ENCODE results near the gene WRAP73. TPM values are rescaled to one million over a fixed set of nuclear protein-coding genes. Genes with fewer than 3 reads are reported as not detected.

WRAP73 gene
- total RNA-seq, 1 experiment from 2014 or later, result 25.3 TPM

DNA sequence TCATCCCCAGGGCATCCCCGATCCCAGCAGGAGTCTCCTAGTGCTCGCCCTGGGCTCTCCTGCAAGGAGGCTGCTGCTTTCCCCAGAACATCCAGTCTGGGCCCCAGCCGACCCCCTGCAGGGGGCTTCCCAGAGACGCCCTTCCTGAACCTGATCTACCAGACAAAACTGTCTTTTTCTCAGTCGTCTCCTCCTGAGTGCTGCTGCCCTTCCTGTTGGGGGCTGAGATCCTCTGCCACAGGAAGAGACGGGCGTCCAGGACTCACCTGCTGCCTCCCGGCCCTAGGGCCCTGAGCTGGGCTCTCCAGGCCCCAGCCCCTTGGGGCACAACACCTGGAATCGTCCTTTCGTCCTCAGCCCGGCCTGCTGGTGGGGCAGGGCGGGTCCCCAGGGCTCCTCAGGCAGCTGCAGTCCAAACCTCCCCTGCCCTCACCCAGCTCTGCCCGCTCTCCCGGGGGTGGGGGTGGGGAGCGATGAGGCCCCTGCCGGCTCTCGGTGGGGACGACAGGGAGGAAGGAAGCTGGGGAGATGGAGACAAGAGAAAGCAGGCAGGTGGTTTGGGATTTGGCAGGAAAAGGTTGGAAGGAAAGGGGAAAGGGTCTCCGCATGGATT is 39.3 kb upstream of the WRAP73 start:
- intact Hi-C loops (cut with micrococcal nuclease), result no loop called here
- CTCF ChIA-PET, result interaction anchor here (0.6 kb wide), 1 partner anchor 68 kb away, joined by 3 read pairs; no protein-coding TSS in a partner anchor
- BruUV-seq (replicated peaks), result no TSS peak
- no peak for DNase-seq (ENCODE audit: unreplicated experiment)
- Mint-ChIP-seq H3K4me1 (ENCODE audit: insufficient read depth, unreplicated experiment) (peaks cover 18% of the 10 kb centered on the region), H3K4me3 (ENCODE audit: unreplicated experiment) (no peak overlapping the region), H3K27ac (ENCODE audit: low read depth, unreplicated experiment) (no peak overlapping the region), H3K9me3 (ENCODE audit: unreplicated experiment) (no peaks in the 10 kb centered on the region), H3K27me3 (ENCODE audit: insufficient read depth, unreplicated experiment) (no peaks in the 10 kb centered on the region), H3K36me3 (ENCODE audit: insufficient read depth, unreplicated experiment) (peaks cover 7% of the 10 kb centered on the region)
- POLR2A ChIA-PET, result interaction anchor here (0.7 kb wide), 1 partner anchor 1276 kb away, joined by 3 read pairs; no protein-coding TSS in a partner anchor
- TF ChIP-seq, protein P1, sequence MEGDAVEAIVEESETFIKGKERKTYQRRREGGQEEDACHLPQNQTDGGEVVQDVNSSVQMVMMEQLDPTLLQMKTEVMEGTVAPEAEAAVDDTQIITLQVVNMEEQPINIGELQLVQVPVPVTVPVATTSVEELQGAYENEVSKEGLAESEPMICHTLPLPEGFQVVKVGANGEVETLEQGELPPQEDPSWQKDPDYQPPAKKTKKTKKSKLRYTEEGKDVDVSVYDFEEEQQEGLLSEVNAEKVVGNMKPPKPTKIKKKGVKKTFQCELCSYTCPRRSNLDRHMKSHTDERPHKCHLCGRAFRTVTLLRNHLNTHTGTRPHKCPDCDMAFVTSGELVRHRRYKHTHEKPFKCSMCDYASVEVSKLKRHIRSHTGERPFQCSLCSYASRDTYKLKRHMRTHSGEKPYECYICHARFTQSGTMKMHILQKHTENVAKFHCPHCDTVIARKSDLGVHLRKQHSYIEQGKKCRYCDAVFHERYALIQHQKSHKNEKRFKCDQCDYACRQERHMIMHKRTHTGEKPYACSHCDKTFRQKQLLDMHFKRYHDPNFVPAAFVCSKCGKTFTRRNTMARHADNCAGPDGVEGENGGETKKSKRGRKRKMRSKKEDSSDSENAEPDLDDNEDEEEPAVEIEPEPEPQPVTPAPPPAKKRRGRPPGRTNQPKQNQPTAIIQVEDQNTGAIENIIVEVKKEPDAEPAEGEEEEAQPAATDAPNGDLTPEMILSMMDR (IDR thresholded peaks at IDR 0.05; ENCODE audit: unreplicated experiment), result no peak

DNA sequence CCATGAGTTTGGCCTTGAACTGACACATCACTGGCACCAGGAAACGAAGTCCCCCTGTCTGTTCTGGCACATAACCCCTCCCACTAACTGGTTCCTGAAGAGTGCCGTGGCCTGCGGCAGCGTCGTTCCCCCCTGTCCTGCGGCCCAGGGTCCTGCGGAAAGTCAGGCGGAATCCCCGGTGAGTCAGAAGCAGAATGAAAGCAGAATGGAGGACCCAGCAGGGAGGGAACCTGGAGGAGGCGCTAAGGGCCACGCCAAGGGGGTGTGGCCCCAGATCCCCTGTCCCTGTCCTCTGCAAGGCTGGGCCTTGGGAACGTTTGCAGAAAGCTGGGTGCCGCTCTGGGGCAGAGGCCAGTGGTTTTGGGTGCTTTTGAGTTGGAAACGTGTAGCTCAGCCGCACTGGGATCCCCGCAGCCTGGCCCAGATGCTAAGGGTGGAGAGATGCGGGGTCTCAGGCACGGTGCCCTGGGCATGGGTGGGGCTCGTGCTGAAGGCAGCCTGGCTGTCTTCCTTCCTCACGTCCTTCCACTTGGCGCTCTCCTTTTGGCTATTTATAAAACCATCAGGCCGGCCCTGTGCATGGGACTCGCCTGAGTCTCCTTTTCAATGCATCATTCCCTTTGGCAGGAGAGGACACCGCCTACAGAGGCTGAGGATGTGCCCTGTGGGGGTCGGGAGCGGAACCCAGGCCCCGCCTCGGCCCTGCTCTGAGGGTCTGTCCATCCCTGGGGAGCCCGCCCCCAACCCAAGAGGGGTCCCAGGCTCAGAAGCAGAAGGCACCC is 38.6 kb upstream of the WRAP73 start:
- DNase-seq (ENCODE audit: unreplicated experiment), result no peak
- intact Hi-C loops (cut with micrococcal nuclease), result no loop called here
- Mint-ChIP-seq H3K4me3 (ENCODE audit: unreplicated experiment) (no peak overlapping the region), H3K9me3 (ENCODE audit: unreplicated experiment) (no peaks in the 10 kb centered on the region), H3K27me3 (ENCODE audit: insufficient read depth, unreplicated experiment) (no peaks in the 10 kb centered on the region), H3K4me1 (ENCODE audit: insufficient read depth, unreplicated experiment) (peaks cover 18% of the 10 kb centered on the region), H3K36me3 (ENCODE audit: insufficient read depth, unreplicated experiment) (peaks cover 7% of the 10 kb centered on the region), H3K27ac (ENCODE audit: low read depth, unreplicated experiment) (no peak overlapping the region)
- TF ChIP-seq, protein P1 (IDR thresholded peaks at IDR 0.05; ENCODE audit: unreplicated experiment), result no peak
- no TSS peak for BruUV-seq (replicated peaks)
- CTCF ChIA-PET, result interaction anchor here (0.6 kb wide), 1 partner anchor 68 kb away, joined by 3 read pairs; no protein-coding TSS in a partner anchor
- POLR2A ChIA-PET, result no interaction called here

DNA sequence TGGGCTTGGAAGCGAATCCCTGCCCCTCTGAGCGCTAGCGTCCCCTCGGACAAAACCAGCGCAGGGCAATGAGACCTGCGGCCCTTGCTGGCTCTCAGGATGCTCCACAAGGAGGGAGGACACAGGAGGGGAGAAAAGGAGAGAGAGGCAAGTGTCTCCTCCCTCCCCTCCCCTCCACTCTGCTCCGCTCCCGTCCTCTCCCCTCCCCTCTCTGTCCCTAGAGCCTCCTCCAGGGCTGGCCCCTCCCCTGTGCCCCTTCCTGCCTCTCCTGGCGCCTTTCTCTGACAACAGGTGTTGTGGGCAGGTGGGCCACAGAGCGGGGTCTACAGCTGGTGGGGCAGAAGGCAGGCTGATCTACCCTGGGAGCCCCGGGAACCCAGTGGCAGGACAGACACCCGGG is 37.6 kb upstream of the WRAP73 start:
- TF ChIP-seq, protein P1 (IDR thresholded peaks at IDR 0.05; ENCODE audit: unreplicated experiment), result no peak
- no peak for DNase-seq (ENCODE audit: unreplicated experiment)
- Mint-ChIP-seq H3K4me3 (ENCODE audit: unreplicated experiment) (no peak overlapping the region), H3K9me3 (ENCODE audit: unreplicated experiment) (no peaks in the 10 kb centered on the region), H3K27ac (ENCODE audit: low read depth, unreplicated experiment) (no peak overlapping the region), H3K36me3 (ENCODE audit: insufficient read depth, unreplicated experiment) (peaks cover 7% of the 10 kb centered on the region), H3K27me3 (ENCODE audit: insufficient read depth, unreplicated experiment) (no peaks in the 10 kb centered on the region), H3K4me1 (ENCODE audit: insufficient read depth, unreplicated experiment) (peaks cover 18% of the 10 kb centered on the region)
- BruUV-seq (replicated peaks), result no TSS peak
- CTCF ChIA-PET, result interaction anchor here (0.6 kb wide), 1 partner anchor 36 kb away, joined by 3 read pairs; no protein-coding TSS in a partner anchor
- intact Hi-C loops (cut with micrococcal nuclease), result no loop called here
- POLR2A ChIA-PET, result no interaction called here

DNA sequence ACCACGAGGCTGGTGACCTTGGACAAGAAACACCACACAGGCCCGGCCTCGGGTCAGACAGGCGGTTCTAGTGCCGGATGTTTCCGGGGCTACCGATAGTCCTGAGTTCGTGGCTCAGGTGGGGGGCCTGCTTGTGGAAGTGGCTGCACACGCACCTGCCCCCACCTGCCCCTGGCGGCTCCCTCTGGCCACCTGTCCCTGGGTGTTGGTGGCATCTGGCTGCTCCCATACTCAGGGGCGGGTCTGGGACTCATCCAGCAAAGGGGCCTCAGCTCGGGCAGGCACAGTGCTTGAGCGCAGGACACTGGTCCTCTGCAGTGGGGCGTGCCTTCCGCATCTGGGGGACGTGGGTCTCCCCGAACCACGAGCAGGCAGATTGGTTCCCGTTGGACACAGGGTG is 36.0 kb upstream of the WRAP73 start:
- intact Hi-C loops (cut with micrococcal nuclease), result no loop called here
- ChIA-PET CTCF (interaction anchor here (0.6 to 1.1 kb wide), 2 partner anchors 30 to 35 kb away, joined by 3 to 4 read pairs; no protein-coding TSS in a partner anchor), POLR2A (no interaction called here)
- no TSS peak for BruUV-seq (replicated peaks)
- no peak overlapping the region for H3K27ac Mint-ChIP-seq (ENCODE audit: low read depth, unreplicated experiment)
- no peaks in the 10 kb centered on the region for H3K27me3 Mint-ChIP-seq (ENCODE audit: insufficient read depth, unreplicated experiment)
- no peak overlapping the region for H3K4me3 Mint-ChIP-seq (ENCODE audit: unreplicated experiment)
- H3K4me1 Mint-ChIP-seq (ENCODE audit: insufficient read depth, unreplicated experiment), result peaks cover 7% of the 10 kb centered on the region
- TF ChIP-seq, protein P1 (IDR thresholded peaks at IDR 0.05; ENCODE audit: unreplicated experiment), result no peak
- H3K9me3 Mint-ChIP-seq (ENCODE audit: unreplicated experiment), result no peaks in the 10 kb centered on the region
- H3K36me3 Mint-ChIP-seq (ENCODE audit: insufficient read depth, unreplicated experiment), result peaks cover 7% of the 10 kb centered on the region
- DNase-seq (ENCODE audit: unreplicated experiment), result no peak
